GM04503 (cell line): ENCODE data around the gene CDK18.

ENCODE experiments used
- DNase-seq: peaks from one replicate; pipeline ENCODE4 v3.0.0-alpha.2; 2012; ENCODE audit warnings: low read depth

The CDK18 gene

GRCh38 chr1:205570796-205571537 lies 66.5 kb downstream of the CDK18 start:
- DNase-seq, result no peak

- no peak for DNase-seq
These were observed 67.3 kb downstream of the CDK18 start for GRCh38 chr1:205571747-205572146.

GRCh38 chr1:205572421-205572820 lies 68.0 kb downstream of the CDK18 start:
- no peak for DNase-seq

- no peak for DNase-seq
These were observed 70.9 kb downstream of the CDK18 start for GRCh38 chr1:205575294-205575885.

- no peak for DNase-seq
These were observed 71.5 kb downstream of the CDK18 start for GRCh38 chr1:205576011-205576410.

- DNase-seq, result no peak
These were observed 72.6 kb downstream of the CDK18 start for GRCh38 chr1:205576805-205577761.

GRCh38 chr1:205577874-205578658 lies 73.6 kb downstream of the CDK18 start:
- DNase-seq, result no peak

- no peak for DNase-seq
These were observed 74.5 kb downstream of the CDK18 start for GRCh38 chr1:205578780-205579571.

- no peak for DNase-seq
These were observed 75.2 kb downstream of the CDK18 start for GRCh38 chr1:205579711-205580110.

- DNase-seq, result no peak
These were observed 75.9 kb downstream of the CDK18 start for GRCh38 chr1:205580140-205580922.

GRCh38 chr1:205580923-205581180 lies 76.4 kb downstream of the CDK18 start:
- no peak for DNase-seq

GRCh38 chr1:205581321-205581980 lies 77.0 kb downstream of the CDK18 start:
- no peak for DNase-seq

GRCh38 chr1:205582046-205582445 lies 77.6 kb downstream of the CDK18 start:
- no peak for DNase-seq
